ENCODE data around the gene GALNT9.
"Not testable (repeated sequence)": the region's sequence is repeated elsewhere in the genome, so short reads cannot be mapped to it uniquely, and the experiment has no call there.

The GALNT9 gene

GRCh38 chr12:132329036-132329719 lies at the start of gene GALNT9:
GALNT9 (minus strand) TSS chr12:132329589; CDS start chr12:132329203, 386 bp downstream.
- DNase-seq (ENCODE audit: low read depth) = no peak

- not testable (repeated sequence) for DNase-seq (ENCODE audit: low read depth)
Observed at GRCh38 chr12:132379057-132379456, 49.7 kb upstream of the GALNT9 start.

- DNase-seq (ENCODE audit: low read depth) = no peak
Observed at GRCh38 chr12:132377147-132377546, 47.8 kb upstream of the GALNT9 start.

- DNase-seq (ENCODE audit: low read depth) = no peak
Observed at GRCh38 chr12:132376464-132376830, 47.1 kb upstream of the GALNT9 start.

DNA sequence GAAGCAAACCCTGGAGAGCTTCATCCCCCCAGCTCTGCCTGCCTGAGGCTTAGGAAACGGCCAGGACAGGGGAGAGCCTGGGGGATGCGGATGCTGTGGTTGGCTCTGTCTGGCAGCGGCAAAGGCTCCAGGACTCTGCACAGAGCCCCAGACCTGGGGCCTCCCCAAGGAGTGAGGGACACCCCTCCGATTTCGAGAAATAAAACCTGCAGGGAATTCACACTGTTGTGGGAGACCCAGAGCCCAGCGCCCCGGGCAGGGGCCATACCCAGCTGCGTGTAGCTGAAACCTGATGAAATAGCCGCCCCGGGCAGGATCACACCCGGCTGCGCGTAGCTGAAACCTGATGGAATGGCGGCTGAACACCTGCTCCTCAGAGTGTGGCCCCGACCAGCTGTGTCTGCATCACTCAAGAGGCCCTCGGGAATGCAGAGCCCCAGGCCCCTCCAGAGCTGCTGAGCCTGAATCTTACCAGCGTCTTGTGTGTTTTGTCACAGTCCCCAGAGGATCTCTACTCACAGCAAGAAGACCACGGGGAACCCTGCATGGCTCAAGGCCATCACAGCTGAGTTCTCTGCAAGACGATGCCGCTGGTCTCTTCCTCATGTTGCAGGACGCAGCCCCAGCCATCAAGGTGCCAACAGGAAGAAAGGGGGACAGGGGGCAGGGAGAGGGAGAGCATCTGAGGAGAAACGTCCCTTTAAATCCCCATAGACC lies 46.5 kb upstream of the GALNT9 start:
- DNase-seq (ENCODE audit: low read depth) = no peak

- no peak for DNase-seq (ENCODE audit: low read depth)
Observed at GRCh38 chr12:132374612-132375445, 45.4 kb upstream of the GALNT9 start.

DNA sequence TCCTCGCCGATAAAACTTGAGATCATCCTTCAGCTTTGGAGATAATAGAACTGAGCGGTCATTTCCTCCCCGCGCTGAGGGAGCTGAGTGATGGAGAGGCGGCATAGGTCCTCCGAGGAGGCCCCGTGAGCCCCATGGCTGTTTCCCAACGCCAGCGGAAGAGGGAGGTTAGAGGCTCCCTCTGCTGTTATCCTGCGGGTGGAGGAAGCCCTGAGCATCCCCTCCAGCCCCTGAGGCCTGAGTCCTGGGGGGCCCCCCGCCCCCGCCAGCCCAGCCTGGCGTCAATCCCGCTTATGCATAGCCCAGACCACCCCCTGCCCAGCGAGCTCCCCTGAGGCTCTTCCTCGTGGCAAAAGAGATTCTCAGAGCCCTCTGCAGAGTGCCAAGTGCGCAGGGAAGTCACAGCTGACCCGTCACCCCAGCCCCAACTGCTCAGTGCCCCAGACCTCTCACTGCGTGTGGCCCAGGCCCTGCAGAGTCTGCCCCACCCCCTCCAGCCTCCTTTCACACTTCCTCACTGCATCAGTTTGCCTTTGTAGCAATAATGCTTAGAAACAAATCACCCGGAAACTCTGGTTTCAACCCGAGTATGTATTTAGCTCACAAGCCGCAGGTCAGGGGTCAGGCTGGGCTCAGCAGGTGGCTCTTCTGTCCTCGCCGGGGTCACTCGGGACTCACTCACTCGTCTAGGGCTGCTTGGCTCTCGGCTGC lies 44.7 kb upstream of the GALNT9 start:
- no peak for DNase-seq (ENCODE audit: low read depth)

- DNase-seq (ENCODE audit: low read depth) = no peak
Observed at GRCh38 chr12:132367852-132368251, 38.5 kb upstream of the GALNT9 start.

DNA sequence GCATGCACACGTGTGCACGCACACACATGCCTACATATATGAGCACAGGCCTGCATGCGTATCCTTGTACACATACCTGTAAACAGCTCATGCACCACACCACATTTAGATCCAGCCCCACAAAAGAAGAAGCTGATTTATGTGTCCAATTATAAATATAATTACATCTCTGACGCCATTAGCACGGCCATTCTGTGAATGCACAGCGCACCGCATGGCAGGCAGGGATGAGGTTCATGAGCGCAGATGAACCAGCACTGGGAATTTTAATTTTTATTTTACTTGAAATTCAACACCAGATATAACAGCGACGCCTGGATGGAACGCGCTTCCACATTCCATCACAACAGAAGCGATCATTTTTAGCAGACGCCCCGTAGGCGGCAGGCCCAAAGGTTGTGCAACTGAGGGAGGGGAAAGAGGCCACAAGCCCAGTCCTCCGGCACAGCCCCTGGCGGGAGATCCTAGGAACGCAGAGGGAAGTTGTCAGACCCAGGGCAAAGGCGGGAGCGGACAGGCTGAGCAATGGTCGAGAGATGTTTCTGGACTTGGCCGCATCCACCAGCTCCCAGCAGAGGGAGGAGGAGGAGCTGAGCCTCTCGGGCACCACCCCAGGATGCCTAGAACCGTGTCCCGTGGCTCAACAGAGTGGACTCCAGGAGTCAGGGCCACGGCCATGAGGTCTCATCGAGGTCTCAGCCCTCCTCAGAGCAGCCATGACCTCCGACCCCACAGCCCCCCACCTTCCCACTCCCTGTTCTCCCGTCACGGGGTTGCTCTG lies 37.9 kb upstream of the GALNT9 start:
- no peak for DNase-seq (ENCODE audit: low read depth)

DNA sequence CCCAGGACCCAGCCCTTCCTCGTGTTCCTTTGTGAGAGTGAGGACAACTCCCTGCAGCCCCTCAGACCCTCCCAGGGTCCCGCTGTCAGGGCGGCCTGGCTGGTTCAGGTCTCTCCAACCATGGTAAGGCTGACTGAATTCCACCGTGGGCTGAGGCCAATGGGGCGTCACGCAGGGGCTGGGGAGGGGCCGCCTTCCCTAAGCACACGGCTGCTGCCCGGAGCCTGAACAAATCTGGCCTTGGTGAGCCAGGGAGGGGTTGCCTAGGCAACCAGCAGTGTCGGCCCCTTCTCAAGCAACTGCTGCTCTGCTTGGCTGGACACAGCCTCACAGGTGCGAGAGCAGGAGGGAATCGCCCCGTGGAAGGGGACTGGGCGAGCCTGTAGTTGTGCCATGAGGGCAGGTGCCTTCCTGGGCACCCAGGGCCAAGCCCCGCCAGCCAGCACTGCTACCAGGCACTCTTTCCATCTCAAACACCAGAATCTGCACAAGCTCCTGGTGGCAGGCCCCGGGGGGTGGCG lies 37.0 kb upstream of the GALNT9 start:
- DNase-seq (ENCODE audit: low read depth) = no peak

DNA sequence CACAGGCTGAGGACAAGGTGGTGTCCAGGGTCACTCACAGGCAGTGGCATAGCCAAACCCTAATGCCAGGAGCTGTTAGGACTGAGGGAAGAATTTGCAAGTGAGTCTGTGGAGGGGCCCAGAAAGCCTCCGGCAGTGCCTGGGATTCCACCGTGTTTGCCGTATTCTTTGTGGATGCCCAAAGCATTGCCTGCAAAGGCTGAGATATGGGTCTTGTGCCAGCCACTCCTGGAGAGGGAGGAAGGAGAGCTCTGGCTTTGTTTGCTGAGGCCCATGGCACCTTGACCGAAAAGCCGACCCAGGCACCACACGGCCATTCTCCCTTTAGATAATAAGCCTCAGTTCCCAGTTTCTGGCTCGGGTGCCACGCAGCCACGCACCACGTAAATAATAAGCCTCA lies 35.8 kb upstream of the GALNT9 start:
- DNase-seq (ENCODE audit: low read depth) = no peak

GRCh38 chr12:132364348-132364902 lies 35.0 kb upstream of the GALNT9 start:
- DNase-seq (ENCODE audit: low read depth) = no peak

- no peak for DNase-seq (ENCODE audit: low read depth)
Observed at GRCh38 chr12:132363661-132364347, 34.4 kb upstream of the GALNT9 start.

- no peak for DNase-seq (ENCODE audit: low read depth)
Observed at GRCh38 chr12:132362996-132363660, 33.7 kb upstream of the GALNT9 start.

DNA sequence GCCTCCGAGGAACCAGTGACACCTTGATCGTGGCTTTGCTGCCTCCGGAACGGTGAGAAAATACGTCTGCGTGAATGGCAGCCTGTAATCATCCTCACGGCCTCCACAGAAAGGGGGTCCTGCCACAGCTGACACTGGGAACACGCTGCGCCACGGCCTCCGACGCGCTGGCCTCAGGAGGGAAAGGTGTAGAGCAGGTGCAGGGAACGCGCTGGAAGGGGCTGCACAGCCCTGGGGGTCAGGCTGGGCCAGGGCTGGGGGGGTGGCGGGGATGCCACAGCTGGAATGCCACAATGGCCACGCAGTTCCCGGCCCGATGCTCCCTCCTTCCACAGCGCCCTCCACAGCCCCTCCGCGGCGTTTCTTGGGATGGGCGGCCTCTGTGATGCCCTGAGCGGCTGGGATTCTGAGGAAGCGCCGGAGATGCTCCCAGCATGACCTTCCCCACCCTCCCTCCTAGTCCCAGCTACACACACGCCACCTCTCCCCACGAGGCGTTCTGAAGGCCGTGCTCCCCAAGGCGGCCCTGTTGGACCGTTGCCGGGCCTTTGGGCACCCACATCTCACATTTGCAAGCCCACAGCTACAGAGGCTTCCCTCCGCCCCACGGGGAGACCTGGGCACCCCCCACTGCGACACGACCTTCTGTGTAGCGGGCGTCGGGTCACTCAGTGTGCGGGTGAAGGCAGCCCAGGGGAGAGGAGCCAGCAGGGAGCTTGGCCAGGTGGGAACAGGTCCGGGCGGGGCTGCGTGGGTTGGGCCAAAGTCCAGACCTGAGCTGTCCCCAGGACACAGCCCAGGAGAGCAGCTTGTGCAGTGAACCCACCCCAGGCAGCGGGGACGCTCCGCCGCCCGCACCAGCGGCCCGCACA lies 31.8 kb upstream of the GALNT9 start:
- no peak for DNase-seq (ENCODE audit: low read depth)

- DNase-seq (ENCODE audit: low read depth) = no peak
Observed at GRCh38 chr12:132360410-132360809, 31.0 kb upstream of the GALNT9 start.

DNA sequence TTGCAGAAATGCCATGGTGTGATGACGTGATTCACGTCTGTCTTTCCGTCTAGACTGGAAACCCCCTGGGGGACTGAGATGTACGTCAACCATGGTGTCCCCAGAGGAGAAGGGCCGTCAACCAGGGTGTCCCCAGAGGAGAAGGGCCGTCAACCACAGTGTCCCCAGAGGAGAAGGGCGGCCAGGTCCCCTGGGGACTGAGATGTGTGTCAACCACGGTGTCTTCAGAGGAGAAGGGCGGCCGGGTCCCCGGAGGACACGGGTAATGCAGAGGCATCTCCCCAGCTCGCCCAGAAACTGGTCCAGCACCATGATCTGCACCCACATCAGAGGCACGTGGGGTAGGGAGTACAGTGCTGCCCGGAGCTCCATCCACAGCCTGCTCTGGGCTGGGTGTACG lies 30.6 kb upstream of the GALNT9 start:
- DNase-seq (ENCODE audit: low read depth) = no peak

GRCh38 chr12:132359551-132359950 lies 30.2 kb upstream of the GALNT9 start:
- DNase-seq (ENCODE audit: low read depth) = no peak

Data from T-helper 22 cell (primary cell).